Mammary epithelial cell (primary cell): Measurements from ENCODE around the gene LRRC43.

Source experiments
- EZH2 ChIP-seq: IDR thresholded peaks from 2 replicates; pipeline ENCODE4 v1.6.1; 2012; ENCODE audit warnings: low read length, inconsistent platforms, borderline replicate concordance
- TF ChIP-seq, protein P1 (sequence below), 2 donors: IDR thresholded peaks in 1 of 2; conservative IDR thresholded peaks in 1 of 2; 2 replicates each; pipeline ENCODE4 v1.5.1; 2011 to 2012; ENCODE audit warnings: inconsistent platforms in 2 of 2, low read length in 2 of 2, mild to moderate bottlenecking in 2 of 2, control low read depth in 1 of 2, low read depth in 1 of 2; ENCODE audit not compliant: insufficient read depth in 1 of 2; ENCODE audit errors: extremely low read depth in 1 of 2

DNA sequence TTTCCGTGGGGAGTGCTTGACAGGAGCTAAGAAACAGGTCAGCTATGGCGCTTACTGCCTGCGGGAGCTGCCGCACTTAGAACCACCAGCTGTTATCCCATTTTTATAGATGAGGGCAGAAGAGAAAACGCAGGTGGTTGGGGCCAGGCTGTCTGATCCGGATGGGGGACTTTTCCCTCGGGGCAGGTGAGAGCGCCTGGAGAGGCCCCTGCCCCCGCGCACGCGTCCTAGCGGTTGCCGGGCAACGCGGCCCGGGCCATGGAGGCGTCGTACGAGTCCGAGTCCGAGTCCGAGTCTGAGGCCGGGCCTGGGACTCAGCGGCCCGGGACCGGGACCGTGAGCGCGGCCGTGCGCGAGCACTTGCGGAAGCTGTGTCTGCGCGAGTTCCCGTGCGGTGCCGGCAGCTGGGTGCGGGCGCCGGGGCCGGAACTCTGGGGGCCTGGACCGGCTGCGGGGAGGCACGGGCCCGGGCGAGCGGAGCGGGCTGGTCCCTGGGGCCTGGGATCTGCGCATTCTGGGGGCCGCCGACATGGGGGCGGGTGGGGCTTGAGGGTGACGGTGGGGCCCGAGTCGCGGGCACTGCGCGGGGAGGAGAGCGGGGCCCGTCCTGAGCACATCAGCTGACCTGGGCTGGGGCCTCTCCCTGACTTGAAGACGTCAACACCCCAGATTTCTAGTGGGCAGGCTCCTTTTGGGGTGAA, at the start of gene LRRC43:
- TF ChIP-seq, protein P1, sequence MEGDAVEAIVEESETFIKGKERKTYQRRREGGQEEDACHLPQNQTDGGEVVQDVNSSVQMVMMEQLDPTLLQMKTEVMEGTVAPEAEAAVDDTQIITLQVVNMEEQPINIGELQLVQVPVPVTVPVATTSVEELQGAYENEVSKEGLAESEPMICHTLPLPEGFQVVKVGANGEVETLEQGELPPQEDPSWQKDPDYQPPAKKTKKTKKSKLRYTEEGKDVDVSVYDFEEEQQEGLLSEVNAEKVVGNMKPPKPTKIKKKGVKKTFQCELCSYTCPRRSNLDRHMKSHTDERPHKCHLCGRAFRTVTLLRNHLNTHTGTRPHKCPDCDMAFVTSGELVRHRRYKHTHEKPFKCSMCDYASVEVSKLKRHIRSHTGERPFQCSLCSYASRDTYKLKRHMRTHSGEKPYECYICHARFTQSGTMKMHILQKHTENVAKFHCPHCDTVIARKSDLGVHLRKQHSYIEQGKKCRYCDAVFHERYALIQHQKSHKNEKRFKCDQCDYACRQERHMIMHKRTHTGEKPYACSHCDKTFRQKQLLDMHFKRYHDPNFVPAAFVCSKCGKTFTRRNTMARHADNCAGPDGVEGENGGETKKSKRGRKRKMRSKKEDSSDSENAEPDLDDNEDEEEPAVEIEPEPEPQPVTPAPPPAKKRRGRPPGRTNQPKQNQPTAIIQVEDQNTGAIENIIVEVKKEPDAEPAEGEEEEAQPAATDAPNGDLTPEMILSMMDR (conservative IDR thresholded peaks at IDR 0.05 in 1 of 2, IDR thresholded peaks at IDR 0.05 in 1 of 2; ENCODE audit: extremely low read depth in 1 of 2, insufficient read depth in 1 of 2, low read depth in 1 of 2, low read length in 2 of 2) = no peak
- no peak for TF ChIP-seq EZH2
